IMR-90 (cell line): ENCODE measurements around the gene ASIC2. TPM values are rescaled to one million over a fixed set of nuclear protein-coding genes. Genes with fewer than 3 reads are reported as not detected.

Source experiments
- ATAC-seq: fragments of 200-7000 bp; cut with Tn5 transposase; 2 replicates; pipeline ENCODE4 v1.9.1; 2020; ENCODE audit warnings: low read depth, mild to moderate bottlenecking, moderate library complexity
- BruUV-seq: library from RNA; stranded (reverse); fragments of 400-500 nt; replicated peaks from 2 replicates; lab custom pipeline; 2021; lab: Mats Ljungman, UMichigan
- CTCF ChIA-PET: fragments of 300-600 bp; formaldehyde crosslinking; extraction: SDS; loops from one replicate; lab custom pipeline; 2021; ENCODE audit warnings: antibody characterized with exemption; lab: Yijun Ruan, JAX
- POLR2A ChIA-PET: fragments of 300-600 bp; sonication (Branson Sonifier 250); formaldehyde crosslinking; loops from one replicate; lab custom pipeline; 2022; ENCODE audit warnings: antibody characterized with exemption; ENCODE audit not compliant: unreplicated experiment; lab: Charles Lee
- DNase-seq: peaks from one replicate; pipeline ENCODE4 v3.0.0; 2013
- H2AFZ ChIP-seq: replicated peaks from 2 replicates; pipeline ENCODE3; 2013; ENCODE audit warnings: low read length, mild to moderate bottlenecking; ENCODE audit not compliant: poor library complexity
- H2AK5ac ChIP-seq: 2 replicates; pipeline ENCODE4 v1.6.1; 2013; ENCODE audit warnings: low read depth, low read length, inconsistent platforms
- H2AK9ac ChIP-seq: replicated peaks from 2 replicates; pipeline ENCODE3; 2013; ENCODE audit warnings: mild to moderate bottlenecking, low read depth, low read length, moderate library complexity; ENCODE audit not compliant: poor library complexity
- H2BK120ac ChIP-seq: 2 replicates; pipeline ENCODE4 v1.6.1; 2013; ENCODE audit warnings: low read depth, low read length, inconsistent platforms
- H2BK15ac ChIP-seq: 3 replicates; pipeline ENCODE4 v1.6.1; 2013; ENCODE audit warnings: low read depth, low read length, inconsistent platforms
- H2BK20ac ChIP-seq: 2 replicates; pipeline ENCODE4 v1.6.1; 2013; ENCODE audit warnings: low read depth, mild to moderate bottlenecking, inconsistent platforms, low read length, moderate library complexity
- H2BK5ac ChIP-seq: 2 replicates; pipeline ENCODE4 v1.6.1; 2013; ENCODE audit warnings: mild to moderate bottlenecking, low read depth, low read length, inconsistent platforms; ENCODE audit not compliant: poor library complexity, severe bottlenecking
- H3K14ac ChIP-seq: replicated peaks from 2 replicates; pipeline ENCODE4 v1.6.1; 2013; ENCODE audit warnings: low read depth, low read length, inconsistent platforms
- H3K18ac ChIP-seq: 2 replicates; pipeline ENCODE4 v1.6.1; 2013; ENCODE audit warnings: low read depth, low read length, control low read depth
- H3K23ac ChIP-seq: 2 replicates; pipeline ENCODE4 v1.6.1; 2013; ENCODE audit warnings: low read depth, low read length, inconsistent platforms
- H3K27ac ChIP-seq: 2 replicates; pipeline ENCODE4 v1.5.1; 2013; ENCODE audit warnings: mild to moderate bottlenecking, control low read depth, low read length; ENCODE audit not compliant: insufficient read depth
- H3K27me3 ChIP-seq: 2 replicates; pipeline ENCODE4 v1.6.1; 2013; ENCODE audit warnings: low read length; ENCODE audit not compliant: control insufficient read depth, insufficient read depth
- H3K36me3 ChIP-seq: 2 replicates; pipeline ENCODE4 v1.6.1; 2013; ENCODE audit warnings: low read length, mixed read lengths; ENCODE audit not compliant: control insufficient read depth, insufficient read depth
- H3K4ac ChIP-seq: 2 replicates; pipeline ENCODE4 v1.6.1; 2013; ENCODE audit warnings: low read depth, low read length, inconsistent platforms
- H3K4me1 ChIP-seq: 2 replicates; pipeline ENCODE4 v1.6.1; 2013; ENCODE audit warnings: low read length, mixed read lengths; ENCODE audit not compliant: control insufficient read depth, insufficient read depth
- H3K4me2 ChIP-seq: 2 replicates; pipeline ENCODE4 v1.6.1; 2013; ENCODE audit warnings: low read depth, mild to moderate bottlenecking, control low read depth, low read length, moderate library complexity
- H3K4me3 ChIP-seq: 2 replicates; pipeline ENCODE4 v1.5.1; 2013; ENCODE audit warnings: low read depth, mild to moderate bottlenecking, control low read depth, low read length, moderate library complexity; ENCODE audit not compliant: insufficient read depth
- H3K56ac ChIP-seq: 2 replicates; pipeline ENCODE4 v1.6.1; 2013; ENCODE audit warnings: low read length, inconsistent platforms; ENCODE audit not compliant: insufficient read depth; ENCODE audit errors: extremely low read depth
- H3K79me1 ChIP-seq, 2 experiments: 2 replicates each; pipeline ENCODE4 v1.6.1; 2013; ENCODE audit warnings: low read length in 2 of 2, inconsistent platforms in 1 of 2, low read depth in 1 of 2
- H3K9ac ChIP-seq: 2 replicates; pipeline ENCODE4 v1.6.1; 2013; ENCODE audit warnings: low read depth, low read length, control low read depth
- H3K9me1 ChIP-seq: 2 replicates; pipeline ENCODE4 v1.6.1; 2013; ENCODE audit warnings: low read length, inconsistent platforms; ENCODE audit not compliant: insufficient read depth
- H3K9me3 ChIP-seq: 2 replicates; pipeline ENCODE4 v1.6.1; 2013; ENCODE audit warnings: low read length; ENCODE audit not compliant: control insufficient read depth, insufficient read depth
- H4K20me1 ChIP-seq: 2 replicates; pipeline ENCODE4 v1.6.1; 2013; ENCODE audit warnings: low read length, inconsistent platforms; ENCODE audit not compliant: insufficient read depth
- H4K5ac ChIP-seq: 2 replicates; pipeline ENCODE4 v1.6.1; 2013; ENCODE audit warnings: mild to moderate bottlenecking, low read depth, low read length, control low read depth
- H4K8ac ChIP-seq, 2 experiments: 2 replicates each; pipeline ENCODE4 v1.6.1; 2013; ENCODE audit warnings: low read depth in 2 of 2, low read length in 2 of 2, control low read depth in 1 of 2, inconsistent platforms in 1 of 2
- H4K91ac ChIP-seq: 2 replicates; pipeline ENCODE4 v1.6.1; 2013; ENCODE audit warnings: low read depth, low read length, inconsistent platforms; ENCODE audit not compliant: insufficient read depth
- BHLHE40 ChIP-seq: fragments of 150-350 bp; IDR thresholded peaks from 2 replicates; pipeline ENCODE4 v1.6.1; 2016; ENCODE audit warnings: mild to moderate bottlenecking, low read depth, low read length
- CEBPB ChIP-seq: IDR thresholded peaks from 2 replicates; pipeline ENCODE4 v1.6.1; 2012; ENCODE audit warnings: low read depth, low read length, improper control_type of control experiment
- CHD1 ChIP-seq: IDR thresholded peaks from 2 replicates; pipeline ENCODE4 v1.6.1; 2012; ENCODE audit warnings: low read depth, low read length, improper control_type of control experiment
- CTCF ChIP-seq: conservative IDR thresholded peaks from 2 replicates; pipeline ENCODE4 v1.5.1; 2012; ENCODE audit warnings: mild to moderate bottlenecking, low read depth, low read length, improper control_type of control experiment
- ELK1 ChIP-seq: fragments of 150-350 bp; IDR thresholded peaks from 2 replicates; pipeline ENCODE4 v1.6.1; 2016; ENCODE audit warnings: low read depth, mild to moderate bottlenecking, low read length, moderate library complexity, borderline replicate concordance
- FOS ChIP-seq: fragments of 150-350 bp; IDR thresholded peaks from 2 replicates; pipeline ENCODE4 v1.6.1; 2016; ENCODE audit warnings: low read depth, low read length
- MAFK ChIP-seq: IDR thresholded peaks from 2 replicates; pipeline ENCODE4 v1.6.1; 2012; ENCODE audit warnings: low read depth, low read length, improper control_type of control experiment
- MAZ ChIP-seq: IDR thresholded peaks from 2 replicates; pipeline ENCODE4 v1.6.1; 2012; ENCODE audit warnings: low read depth, mild to moderate bottlenecking, low read length, improper control_type of control experiment, moderate library complexity, borderline replicate concordance
- MXI1 ChIP-seq: IDR thresholded peaks from 2 replicates; pipeline ENCODE4 v1.6.1; 2012; ENCODE audit warnings: low read depth, mild to moderate bottlenecking, low read length, moderate library complexity, borderline replicate concordance
- NFE2L2 ChIP-seq: fragments of 150-350 bp; IDR thresholded peaks from 2 replicates; pipeline ENCODE4 v1.6.1; 2016; ENCODE audit warnings: low read depth, mild to moderate bottlenecking, low read length
- POLR2A ChIP-seq: IDR thresholded peaks from 2 replicates; pipeline ENCODE4 v1.6.1; 2012; ENCODE audit warnings: mild to moderate bottlenecking, low read depth, low read length
- RAD21 ChIP-seq: IDR thresholded peaks from 2 replicates; pipeline ENCODE4 v1.6.1; 2012; ENCODE audit warnings: low read length, improper control_type of control experiment
- RCOR1 ChIP-seq: IDR thresholded peaks from 2 replicates; pipeline ENCODE4 v1.6.1; 2012; ENCODE audit warnings: mild to moderate bottlenecking, low read length, improper control_type of control experiment; ENCODE audit not compliant: insufficient replicate concordance
- RFX5 ChIP-seq: IDR thresholded peaks from 2 replicates; pipeline ENCODE4 v1.8.0; 2012; ENCODE audit warnings: low read depth, mild to moderate bottlenecking, low read length, moderate library complexity
- SMC3 ChIP-seq: fragments of 150-350 bp; IDR thresholded peaks from 2 replicates; pipeline ENCODE4 v1.6.1; 2016; ENCODE audit warnings: low read depth, mild to moderate bottlenecking, antibody characterized with exemption, low read length, moderate library complexity
- WGBS, 2 experiments: methylation state at CpG; one replicate each; pipeline versions ENCODE4 v1.1.5 to v1.1.7; 2013; ENCODE audit warnings: missing lambda C conversion rate in 2 of 2; ENCODE audit not compliant: insufficient read length in 1 of 2; ENCODE audit errors: extremely low coverage in 2 of 2; 5-methylcytosine and 5-hydroxymethylcytosine counted together
- dilution Hi-C: fragments of 300-500 bp; cut with HindIII; formaldehyde crosslinking; loops from one replicate; pipeline ENCODE4 v1.14.3; 2018; ENCODE audit warnings: low sequenced_read_pairs; ENCODE audit not compliant: unreplicated experiment
- in situ Hi-C: fragments of 300-500 bp; cut with MboI; formaldehyde crosslinking; loops from 3 replicates; pipeline ENCODE4 v1.14.3; 2019; ENCODE audit warnings: low sequenced_read_pairs, inconsistent platforms, mixed read lengths
- intact Hi-C: fragments of 100-400 bp; cut with micrococcal nuclease; formaldehyde crosslinking; loops from 2 replicates; pipeline ENCODE4 v1.10.0; 2022
- polyA plus RNA-seq, 3 experiments: library from polyadenylated mRNA; depleted of rRNA; stranded (reverse); fragments of >200 nt; gene quantifications; 2 replicates each; pipeline ENCODE4 v1.2.3, GENCODE V29; 2012; ENCODE audit warnings: low replicate concordance in 1 of 3
- total RNA-seq: library from RNA; depleted of rRNA; stranded (reverse); fragments of >200 nt; gene quantifications from 2 replicates; pipeline ENCODE4 v1.2.3, GENCODE V29; 2012
- TF ChIP-seq, protein P1 (sequence below): fragments of 150-350 bp; IDR thresholded peaks from 2 replicates; pipeline ENCODE4 v1.6.1; 2017; ENCODE audit warnings: mild to moderate bottlenecking, antibody characterized with exemption, low read length, low read depth

ASIC2 gene
- total and polyA plus RNA-seq, 2 of the 4 experiments (the other 2 are of a cell fraction), result under 0.01 to 0.15 TPM

DNA sequence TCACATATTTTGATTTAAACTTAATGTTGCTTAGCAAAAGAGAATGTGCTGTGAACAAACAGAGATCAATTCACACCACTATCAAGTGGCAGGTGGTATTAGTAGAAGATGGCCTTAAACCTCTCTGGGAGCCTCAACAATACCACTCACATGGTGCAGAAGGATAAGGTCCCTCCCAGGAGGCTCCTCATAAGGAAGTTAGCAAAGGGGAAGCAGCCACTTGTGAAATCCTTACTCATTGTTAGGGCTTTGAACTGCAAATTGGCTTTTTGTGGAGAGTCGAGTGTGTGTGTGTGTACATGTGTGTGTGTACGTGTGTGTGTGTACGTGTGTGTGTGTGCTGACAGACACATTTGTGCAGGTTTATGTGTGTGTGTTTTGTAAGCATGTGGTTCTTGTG, 48.9 kb upstream of the ASIC2 start:
- dilution Hi-C loops, result no loop called here

More for the DNA sequence above, 48.9 kb upstream of the ASIC2 start:
- no peak overlapping the region for H4K91ac ChIP-seq
- ATAC-seq (no peak), DNase-seq (no peak)
- ChIA-PET CTCF (no interaction called here), POLR2A (no interaction called here)
- no peak overlapping the region for H2BK5ac ChIP-seq
- no peaks in the 10 kb centered on the region; the same call in 1 of the 2 replicates for H3K9me1 ChIP-seq
- no peaks in the 10 kb centered on the region for H3K4me1 ChIP-seq
- intact Hi-C loops, result no loop called here
- no peak overlapping the region for H3K9ac ChIP-seq
- H3K4me3 ChIP-seq, result no peak overlapping the region
- no peak overlapping the region for H3K4me2 ChIP-seq
- no peak overlapping the region for H2BK120ac ChIP-seq
- BruUV-seq, result no TSS peak
- no peak overlapping the region for H4K5ac ChIP-seq
- H3K9me3 ChIP-seq, result no peaks in the 10 kb centered on the region
- no peak overlapping the region for H3K27ac ChIP-seq
- no peak overlapping the region for H2BK20ac ChIP-seq
- no peaks in the 10 kb centered on the region; the same call in 1 of the 2 replicates for H3K27me3 ChIP-seq
- H3K4ac ChIP-seq, result no peak overlapping the region
- no peaks in the 10 kb centered on the region for H3K36me3 ChIP-seq
- TF ChIP-seq POLR2A (no peak), CTCF (no peak), MXI1 (no peak), ELK1 (no peak), MAZ (no peak), BHLHE40 (no peak), NFE2L2 (no peak), MAFK (no peak), CEBPB (no peak), SMC3 (no peak), RFX5 (no peak), FOS (no peak), CHD1 (no peak), RCOR1 (no peak), RAD21 (no peak)
- TF ChIP-seq, protein P1, sequence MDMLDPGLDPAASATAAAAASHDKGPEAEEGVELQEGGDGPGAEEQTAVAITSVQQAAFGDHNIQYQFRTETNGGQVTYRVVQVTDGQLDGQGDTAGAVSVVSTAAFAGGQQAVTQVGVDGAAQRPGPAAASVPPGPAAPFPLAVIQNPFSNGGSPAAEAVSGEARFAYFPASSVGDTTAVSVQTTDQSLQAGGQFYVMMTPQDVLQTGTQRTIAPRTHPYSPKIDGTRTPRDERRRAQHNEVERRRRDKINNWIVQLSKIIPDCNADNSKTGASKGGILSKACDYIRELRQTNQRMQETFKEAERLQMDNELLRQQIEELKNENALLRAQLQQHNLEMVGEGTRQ, result no peak
- H2AK9ac ChIP-seq, result no peak overlapping the region
- no peak overlapping the region for H2AK5ac ChIP-seq
- H3K14ac ChIP-seq, result no peak overlapping the region
- in situ Hi-C loops, result no loop called here
- H3K56ac ChIP-seq, result no peak overlapping the region
- no peak overlapping the region for H4K8ac ChIP-seq
- no peak overlapping the region for H3K18ac ChIP-seq
- no peak overlapping the region for H2AFZ ChIP-seq
- no peak overlapping the region for H2BK15ac ChIP-seq
- WGBS, 2 experiments, result 63% methylated on average over 1 of the region's 3 CpGs; no CpG with 5 or more reads in 1 of the 2 experiments
- H3K79me1 ChIP-seq, result no peaks in the 10 kb centered on the region
- no peak overlapping the region for H3K23ac ChIP-seq
- H4K20me1 ChIP-seq, result no peaks in the 10 kb centered on the region
